ENCODE data around the gene NOL8.

Gene NOL8

DNA sequence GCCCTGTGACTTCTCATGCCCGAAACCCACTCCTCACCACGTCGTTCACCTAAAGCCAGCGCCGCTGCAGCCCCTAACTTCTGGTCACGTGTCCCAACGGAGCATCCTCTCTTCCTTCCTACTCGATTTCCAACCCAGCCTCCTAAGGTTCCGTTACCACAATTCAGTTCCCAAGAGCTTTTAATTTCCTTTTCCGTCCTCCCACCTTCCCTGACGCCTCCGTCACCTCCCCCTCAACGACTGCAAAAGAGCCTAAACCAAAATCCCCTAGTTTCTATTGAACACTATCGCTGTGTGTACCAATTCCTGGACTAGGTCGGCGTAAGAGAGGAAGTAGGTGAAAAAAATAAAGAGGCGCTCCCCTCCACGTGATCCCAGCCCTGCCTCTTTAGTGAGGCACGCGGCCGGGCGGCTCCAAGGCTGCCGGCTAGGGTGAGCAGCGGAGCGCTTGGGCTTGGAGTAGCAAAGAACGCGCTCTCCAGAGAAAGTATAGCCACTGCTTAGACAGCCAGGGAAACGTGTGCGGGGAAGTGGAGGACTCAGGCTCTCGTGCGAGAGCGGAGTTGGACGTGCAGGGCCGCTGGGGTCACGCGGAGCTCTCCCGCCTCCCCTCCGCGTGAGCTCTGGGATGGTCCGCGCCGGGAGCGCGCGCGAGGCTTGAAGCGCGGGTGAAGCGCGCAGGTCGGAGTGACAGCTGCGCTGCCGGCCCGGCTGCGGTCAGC, at the start of gene NOL8, which contains the start of gene CENPP:
Gene NOL8, minus strand, starts transcription at position 82 of the 722 bp plus-strand sequence. CDS start 1,189 bp downstream, outside the sequence.
Gene CENPP, plus strand, starts transcription at position 685 of the 722 bp plus-strand sequence.
- DNase-seq = peak; percentile 94

DNA sequence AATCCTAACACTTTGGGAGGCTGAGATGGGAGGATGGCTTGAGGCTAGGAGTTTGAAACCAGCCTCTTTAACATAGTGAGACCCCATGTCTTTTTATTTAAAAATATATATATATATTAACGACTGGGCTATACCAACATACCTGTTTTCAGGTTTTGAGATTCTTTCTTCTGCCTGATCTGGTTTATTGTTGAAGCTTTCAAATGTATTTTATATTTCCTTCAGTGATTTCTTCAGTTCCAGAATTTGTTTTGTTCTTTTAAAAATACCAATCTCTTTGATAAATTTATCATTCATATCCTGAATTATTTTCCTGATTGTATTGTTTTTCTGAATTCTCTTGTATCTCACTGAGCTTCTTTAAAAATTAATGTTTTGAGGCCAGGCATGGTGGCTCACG, 48.0 kb upstream of the NOL8 start:
- DNase-seq = no peak

DNA sequence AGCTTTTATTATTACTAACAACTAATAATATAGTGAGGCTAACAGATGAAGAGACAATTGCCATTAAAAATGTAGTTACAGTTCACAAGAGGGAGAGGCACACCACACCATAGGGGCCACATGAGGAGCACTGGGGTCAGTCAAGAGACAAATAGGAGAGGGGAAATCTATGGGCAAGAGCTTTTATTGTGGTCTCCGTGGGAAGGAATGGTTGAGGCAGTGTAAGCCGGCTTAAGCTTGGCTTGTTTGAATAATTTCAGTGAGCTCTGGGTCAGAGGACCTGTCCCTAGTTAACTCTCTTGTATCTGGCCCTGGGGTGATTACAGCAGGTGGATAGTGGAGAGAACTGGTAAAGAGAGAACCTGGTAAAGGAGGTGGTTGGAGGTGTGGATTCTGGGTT, 43.9 kb upstream of the NOL8 start:
- DNase-seq = no peak

DNA sequence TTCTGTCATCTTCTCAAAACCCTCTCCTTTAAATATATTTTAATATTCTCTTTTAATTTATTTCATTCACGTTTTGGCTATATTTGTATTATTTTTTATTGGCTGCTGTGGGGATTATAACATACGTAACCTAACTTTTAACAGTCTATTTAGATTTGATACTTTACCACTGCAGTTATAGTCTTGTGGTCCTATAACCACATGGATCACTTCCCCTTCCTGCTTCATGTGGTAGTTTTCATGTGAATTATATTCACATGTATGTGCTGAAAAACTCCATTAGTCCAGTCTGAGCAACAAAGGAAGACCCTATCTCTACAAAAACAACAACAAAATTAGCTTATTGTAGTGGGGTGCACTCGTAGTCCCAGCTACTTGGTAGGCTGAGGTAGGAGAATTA, 34.9 kb upstream of the NOL8 start:
- no peak for DNase-seq

DNA sequence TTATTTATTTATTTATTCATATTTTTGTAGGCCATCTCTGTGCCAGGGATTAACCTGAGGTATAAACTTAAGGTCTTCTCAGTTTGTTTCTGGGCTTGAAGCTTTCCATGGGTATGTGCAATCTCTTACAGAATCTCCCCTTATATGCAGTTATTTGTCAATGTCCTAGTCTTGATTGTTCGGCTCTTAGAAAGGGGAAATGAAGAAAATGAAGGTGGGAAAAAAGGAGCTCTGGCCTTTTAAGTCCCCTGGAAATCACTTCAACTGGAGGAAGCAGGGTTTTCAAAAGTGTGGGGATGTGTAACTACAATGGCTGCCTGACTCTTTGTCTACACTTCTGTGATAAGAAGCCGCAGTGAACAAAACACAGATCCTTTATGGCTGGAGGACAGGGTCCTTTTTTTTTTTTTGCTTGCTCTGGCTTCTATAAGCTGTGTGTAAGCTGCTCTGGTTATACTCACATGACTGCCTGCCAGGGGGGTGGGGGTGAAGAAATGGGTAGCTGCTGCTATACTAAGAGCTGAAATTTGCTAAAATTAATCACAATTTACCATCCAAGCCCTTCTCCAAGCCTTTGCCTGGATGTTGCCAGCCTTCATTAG, 34.3 kb upstream of the NOL8 start:
- no peak for DNase-seq

DNA sequence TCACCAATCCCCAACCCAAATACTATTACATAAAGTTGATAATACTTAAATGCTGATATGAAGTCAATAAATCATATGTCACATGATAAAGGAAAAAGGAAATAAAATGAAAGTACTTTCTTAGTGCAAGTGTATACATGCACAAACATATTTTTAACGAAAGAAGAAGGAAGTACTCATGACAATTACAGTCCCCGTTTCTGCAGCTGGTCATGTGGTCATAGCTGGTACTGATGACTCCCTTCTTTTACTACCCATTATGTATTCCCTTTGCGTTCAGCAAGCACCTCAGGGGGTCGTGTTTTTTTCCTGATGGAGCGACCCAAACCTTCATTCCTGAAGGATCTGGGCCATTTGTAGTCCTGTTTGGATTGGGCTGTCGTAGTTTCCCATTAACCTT, 27.9 kb upstream of the NOL8 start:
- DNase-seq = no peak

DNA sequence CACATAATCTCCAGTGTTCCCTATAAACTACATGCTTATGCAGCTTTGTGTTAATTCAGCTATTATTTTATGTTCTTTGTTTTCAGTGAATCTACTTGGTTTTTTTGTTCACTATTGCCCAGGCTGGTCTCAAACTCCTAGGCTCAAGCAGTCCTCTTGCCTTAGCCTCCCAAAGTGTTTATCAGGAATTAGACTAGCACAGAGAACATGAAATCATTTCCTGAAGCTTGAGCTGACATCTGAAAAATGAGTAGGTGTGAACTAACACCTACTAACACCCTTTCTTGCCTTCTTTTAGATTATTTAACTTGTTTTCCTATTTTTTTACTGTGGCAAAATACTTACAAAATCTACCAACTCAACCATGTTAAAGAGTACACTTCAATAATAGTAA, 25.6 kb upstream of the NOL8 start:
- DNase-seq = no peak

DNA sequence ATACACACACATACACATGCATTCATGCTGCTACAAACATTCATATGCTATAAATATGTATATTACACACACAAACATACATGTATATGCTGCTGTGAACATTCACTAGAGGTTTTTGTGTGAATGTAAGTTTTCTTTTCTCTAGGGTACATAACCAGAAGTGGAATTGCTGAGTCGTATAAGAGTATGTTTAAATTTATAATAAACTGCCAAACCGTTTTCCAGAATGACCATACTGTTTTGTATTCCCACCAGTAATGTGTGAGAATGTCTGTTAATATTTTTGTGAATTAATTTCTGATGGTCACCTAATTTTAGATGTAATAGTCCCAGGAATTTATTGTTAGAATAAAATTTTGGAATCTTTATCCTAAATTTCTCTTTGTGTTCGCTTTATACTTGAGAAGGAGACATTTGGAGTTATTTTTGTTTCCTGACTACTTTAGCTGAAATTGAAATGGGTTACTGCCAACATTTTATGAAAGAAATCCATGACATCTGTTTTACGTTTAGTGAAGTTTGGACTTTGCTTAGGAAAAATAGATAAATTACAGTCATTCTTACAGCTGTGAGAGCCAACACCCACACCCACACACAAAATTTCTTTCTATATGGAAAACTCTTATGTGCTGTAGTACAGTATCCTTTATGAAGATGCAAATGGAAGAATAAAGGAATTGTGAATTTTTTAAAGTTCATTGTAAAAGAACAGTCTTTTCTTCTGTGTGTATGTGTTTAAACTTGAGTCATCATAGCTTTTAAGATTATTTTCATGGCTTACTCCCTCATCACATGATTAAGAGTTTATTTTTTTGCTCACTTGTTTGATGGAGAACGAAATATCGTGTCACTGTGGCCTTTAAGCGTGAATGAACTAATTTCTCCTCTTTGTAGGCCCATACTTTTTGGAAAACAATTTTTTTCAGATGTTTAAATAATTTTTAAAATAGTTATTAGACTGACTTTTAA, 24.9 kb upstream of the NOL8 start:
- no peak for DNase-seq

DNA sequence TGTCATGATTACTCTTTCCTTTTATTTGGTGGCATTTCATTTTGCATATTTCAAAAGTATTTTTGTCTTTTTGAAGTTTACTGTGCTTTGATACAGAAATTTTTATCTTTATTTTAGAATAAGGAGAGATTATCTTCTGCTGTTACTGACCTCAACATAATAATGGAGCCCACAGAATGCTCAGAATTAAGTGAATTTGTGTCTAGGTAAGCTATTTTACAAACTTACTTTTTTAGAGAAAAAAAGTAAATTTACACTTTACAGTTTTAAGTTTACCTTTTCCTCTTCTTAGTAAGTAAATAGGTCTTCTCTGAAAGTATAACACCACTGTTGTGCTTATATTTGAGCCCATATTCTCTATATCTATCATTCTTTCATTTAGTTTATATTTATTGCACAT, 20.4 kb upstream of the NOL8 start:
- DNase-seq = no peak

DNA sequence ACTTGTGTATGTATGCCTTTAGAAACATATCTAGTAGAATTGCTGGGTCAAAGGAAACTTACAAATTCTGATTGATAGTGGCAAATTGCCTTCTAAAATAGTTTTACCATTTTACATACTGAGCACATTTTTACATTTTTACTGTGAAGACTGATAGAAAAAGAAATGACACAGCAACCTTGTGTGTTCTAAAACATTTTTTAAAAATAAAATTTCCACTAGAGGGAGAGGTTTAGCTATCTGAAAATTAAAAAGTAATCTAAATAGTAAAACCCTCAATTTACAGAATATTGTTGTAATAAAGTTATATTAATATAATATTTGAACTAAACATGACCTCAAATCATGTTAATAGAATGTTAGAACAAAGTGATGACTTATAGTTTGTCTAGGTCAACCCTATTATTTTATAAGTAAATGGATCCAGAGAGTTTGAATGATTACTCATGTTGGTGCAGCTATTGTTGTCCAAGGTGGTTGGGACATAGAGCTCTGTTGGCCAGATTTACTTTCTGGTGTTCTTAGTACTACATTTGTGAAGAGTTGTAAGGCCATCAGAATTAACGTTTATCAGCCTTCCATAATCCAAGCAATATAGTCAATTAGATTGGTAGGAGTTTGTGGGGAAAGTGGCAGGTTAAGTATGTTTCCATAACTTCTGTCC, 17.8 kb upstream of the NOL8 start:
- no peak for DNase-seq

DNA sequence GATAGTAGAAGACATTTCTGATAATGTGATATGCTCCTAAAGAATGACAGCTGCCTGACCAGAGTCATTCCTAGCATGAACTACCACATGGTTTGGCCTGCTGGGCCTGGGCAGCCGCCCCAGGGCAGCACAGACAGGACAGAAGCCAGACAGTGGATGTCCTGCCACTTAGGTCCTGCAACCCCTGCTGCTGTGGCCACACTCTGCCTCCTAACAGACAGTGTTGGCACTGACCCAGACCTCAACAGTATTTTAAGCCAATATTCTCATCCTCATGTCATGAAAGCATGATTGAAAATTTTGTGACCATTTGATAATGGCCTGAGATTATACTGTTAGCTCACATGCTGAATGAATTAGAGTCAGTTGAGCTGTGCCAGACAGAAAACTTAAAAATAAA, 16.4 kb upstream of the NOL8 start:
- DNase-seq = no peak

DNA sequence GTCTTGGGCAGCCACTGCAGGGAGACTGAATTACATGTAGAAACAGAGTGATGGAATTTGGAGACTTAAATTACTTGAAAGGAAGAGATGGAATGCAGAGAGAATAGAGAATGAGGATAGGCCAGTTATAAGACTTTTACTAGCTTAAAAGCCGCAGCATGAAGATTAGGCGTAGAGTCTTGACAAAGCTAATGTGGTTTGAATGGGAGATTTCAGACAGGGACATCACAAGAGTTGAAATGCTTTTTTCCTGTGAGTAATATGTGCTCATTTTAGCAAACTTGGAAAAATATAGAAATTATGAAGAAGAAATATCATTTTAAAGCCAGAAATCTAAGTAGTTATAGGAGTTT, 8.1 kb upstream of the NOL8 start:
- DNase-seq = no peak

DNA sequence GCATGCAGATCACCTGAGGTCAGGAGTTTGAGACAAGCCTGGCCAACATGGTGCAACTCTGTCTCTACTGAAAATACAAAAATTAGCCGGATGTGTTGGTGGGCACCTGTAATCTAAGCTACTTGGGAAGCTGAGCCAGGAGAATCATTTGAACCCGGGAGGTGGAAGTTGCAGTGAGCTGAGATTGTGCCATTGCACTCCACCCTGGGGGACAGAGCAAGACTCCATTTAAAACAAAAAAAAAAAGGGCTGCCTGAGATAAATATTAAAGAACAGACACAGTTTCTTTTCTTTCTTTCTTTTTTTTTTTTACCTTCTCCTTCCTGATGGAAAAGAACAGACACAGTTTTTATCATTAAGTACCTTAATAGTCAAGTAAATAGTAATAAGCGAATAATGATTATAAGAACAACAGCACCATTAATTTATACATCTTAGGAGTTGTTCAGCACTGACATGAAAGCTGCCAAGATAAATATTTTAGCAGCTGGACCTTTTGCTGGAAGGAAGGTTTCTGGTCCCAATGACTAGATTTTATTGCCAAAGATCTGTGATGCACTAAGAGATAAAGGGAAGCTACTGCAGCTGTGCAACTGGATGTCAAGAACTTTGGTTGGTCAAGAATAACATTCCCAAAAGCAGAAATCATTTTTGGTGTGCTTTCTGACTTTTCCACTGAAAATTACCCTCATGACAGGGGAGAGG, 7.6 kb upstream of the NOL8 start:
- no peak for DNase-seq

DNA sequence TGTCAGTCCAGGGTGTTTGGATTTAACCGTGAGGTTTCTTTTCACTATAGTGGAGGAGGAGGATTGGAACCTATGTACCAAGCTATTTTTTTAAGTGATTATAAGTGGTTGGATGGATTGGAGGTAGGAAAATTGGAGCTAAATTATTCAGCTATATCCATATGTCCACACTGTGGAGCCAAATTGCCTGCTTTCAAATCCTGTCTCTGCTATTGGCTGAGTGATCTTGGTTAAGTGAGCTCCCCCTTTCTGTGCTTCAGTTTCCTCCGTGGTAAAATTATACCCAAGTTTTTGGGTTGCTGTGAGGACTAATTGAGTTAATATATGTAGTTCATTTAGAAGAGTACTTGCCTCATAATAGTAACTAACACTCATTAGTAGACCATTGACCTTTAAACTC, 3.1 kb upstream of the NOL8 start:
- no peak for DNase-seq

DNA sequence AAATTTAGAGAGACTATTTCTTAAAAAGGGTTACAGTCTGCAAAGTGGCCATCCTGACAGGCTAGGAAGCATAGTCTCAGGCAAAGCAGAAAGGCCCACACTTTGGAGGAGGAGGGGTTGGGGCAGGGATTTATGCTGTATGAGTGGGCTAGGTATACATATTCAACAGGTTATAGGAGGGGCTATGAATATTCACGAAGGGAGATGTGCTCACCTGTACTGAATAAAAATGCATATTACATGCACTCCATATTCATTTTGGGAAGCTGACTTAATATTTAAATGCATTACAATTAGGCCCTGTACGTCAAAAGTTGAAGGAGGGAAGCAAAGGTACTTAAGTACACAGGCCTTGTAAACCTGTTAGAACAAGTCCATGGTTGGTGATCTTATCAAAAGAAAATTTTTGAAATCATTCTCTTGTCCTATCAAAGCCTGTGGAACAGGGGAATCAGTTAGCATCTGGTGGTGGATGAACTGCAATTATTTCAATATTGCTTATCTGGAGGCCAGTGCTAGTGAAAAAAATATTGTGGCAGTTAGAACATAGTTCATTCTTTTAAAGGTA, 2.2 kb upstream of the NOL8 start:
- DNase-seq = no peak

DNA sequence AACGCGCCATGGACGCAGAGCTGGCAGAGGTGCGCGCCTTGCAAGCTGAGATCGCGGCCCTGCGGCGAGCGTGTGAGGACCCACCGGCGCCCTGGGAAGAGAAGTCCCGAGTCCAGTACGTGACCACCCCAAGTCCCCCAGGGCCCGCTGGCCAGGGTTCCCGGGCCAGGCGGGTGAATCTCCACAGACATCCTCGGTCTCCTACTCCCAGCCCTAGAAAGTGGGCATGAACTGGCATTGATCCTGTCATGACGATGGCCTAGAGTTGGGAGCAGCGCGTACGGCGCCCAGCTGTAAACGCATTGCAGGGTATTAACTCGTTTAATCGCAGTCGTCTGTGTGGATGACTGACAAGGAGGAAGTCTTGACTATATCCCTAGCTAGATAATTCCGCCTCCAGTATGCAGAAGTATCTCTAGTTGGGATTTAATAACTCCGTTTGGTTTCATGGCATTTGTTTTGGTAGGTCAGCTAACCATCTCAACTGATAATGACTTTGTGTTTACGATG, 896 bp upstream of the NOL8 start:
- DNase-seq = no peak

DNA sequence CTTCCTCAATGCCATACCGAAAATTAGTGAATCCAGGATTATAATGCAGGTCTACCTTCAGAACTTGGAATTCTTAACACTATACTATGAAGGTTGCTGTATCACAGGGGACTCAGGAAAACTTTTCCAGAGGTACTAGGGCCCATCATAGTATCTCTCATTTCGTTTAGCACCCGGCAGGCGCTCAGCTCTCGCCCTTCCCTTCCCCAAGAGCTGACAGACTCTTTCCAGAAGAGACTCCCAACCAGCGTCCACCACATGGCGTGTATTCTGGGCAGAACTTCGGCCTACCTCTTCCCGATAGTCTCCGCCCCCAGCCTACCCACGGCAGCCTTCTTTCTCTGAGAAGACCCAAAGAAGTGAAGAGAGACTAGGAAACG, 271 bp downstream of the NOL8 start:
- no peak for DNase-seq

DNA sequence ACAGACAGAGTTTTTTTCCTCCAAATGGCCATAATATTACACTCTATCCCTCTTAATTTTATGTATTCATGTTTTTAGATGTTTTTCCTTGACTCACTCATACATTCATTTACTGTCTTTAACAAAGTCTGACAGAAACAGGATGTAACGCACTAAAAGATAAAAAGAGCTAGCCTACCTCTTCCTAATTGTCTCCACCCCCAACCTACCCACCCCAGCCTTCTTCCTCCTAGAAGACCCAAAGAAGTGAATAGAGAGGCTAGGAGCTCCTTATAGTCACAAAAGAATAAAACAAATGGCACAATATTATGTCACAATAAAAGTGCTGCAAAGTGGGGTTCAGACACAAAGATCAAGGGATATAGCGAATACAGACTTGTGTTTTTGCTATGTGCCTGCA, 719 bp downstream of the NOL8 start:
- no peak for DNase-seq

DNA sequence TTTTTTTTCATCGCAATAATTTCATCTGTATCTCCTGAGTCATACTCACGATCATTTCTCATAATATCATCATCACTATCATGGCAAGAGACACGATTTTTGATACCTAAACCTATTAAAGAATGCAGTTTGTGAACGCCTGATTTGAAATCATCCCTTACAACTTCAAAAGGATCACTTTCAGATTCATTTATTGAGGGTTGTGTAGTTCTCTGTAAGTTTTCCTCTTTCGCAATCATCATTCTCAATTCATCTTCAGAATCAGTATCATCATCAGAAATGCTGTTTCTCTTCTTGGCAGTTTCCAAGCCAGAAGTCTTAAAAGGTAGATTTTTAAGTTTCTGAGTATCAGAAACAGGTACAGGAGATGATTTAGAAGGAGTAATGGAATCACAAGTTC, 9.7 kb downstream of the NOL8 start:
- no peak for DNase-seq

DNA sequence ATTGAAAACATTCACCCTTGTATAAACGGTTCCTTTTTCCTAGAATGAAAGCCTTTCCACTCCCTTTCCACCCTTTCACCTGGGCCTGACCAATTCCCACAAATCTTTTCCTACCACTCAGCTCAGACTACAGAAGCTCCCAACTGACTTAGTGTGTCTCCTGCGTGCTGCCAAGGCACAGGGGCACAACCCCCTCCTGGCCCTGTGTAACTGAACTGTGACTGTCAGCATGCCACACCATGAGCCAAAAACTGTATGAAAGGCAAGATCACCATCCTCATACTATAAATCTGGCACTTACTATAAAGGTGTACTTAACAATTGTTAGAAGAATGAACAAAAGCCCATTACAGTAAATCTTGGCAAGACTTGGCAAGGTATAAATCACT, 11.5 kb downstream of the NOL8 start:
- DNase-seq = no peak

DNA sequence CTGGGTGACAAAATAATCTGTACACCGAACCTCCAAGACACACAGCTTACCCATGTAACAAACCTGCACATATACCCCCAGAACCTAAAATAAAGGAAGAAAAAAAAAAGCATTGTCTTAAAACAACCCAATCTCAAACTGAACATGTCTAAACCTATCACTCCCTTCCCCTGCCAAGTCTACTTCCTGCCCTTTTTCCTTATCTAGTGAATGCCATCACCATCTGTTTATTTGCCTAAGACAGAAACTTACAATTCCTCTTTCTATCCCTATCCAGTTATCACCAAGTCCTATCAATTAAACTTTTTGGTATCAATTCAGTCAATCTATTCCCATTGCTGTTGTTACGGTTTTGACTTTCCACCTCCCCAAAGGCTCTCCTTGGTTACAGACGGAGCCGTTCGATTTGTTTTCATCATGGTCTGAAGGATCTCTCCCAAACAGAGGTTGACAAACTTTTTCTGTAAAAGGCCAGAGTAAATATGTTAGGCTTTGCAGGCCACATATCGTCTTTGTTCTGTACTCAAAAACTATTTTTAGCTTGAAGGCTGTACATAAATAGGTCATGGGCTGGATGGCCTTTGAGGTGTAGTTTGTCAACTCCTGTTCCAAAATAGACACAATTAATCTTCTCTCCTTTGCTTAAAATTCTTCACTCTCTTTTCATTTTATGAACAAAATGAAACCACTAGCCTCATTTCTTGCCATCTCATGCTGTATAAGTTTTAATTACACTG, 12.1 kb downstream of the NOL8 start:
- DNase-seq = no peak
